Stimulated activated CD8-positive, alpha-beta memory T cell treated with anti-CD3 and anti-CD28 coated beads, Interleukin-15, amount 100 ng/mL, for 24 hours (primary cell): Measurements from ENCODE around the gene FSD1L.

Experiments
- DNase-seq: peaks from one replicate; pipeline ENCODE4 v3.0.0-alpha.2; 2020; ENCODE audit warnings: low read depth

Gene FSD1L

DNA sequence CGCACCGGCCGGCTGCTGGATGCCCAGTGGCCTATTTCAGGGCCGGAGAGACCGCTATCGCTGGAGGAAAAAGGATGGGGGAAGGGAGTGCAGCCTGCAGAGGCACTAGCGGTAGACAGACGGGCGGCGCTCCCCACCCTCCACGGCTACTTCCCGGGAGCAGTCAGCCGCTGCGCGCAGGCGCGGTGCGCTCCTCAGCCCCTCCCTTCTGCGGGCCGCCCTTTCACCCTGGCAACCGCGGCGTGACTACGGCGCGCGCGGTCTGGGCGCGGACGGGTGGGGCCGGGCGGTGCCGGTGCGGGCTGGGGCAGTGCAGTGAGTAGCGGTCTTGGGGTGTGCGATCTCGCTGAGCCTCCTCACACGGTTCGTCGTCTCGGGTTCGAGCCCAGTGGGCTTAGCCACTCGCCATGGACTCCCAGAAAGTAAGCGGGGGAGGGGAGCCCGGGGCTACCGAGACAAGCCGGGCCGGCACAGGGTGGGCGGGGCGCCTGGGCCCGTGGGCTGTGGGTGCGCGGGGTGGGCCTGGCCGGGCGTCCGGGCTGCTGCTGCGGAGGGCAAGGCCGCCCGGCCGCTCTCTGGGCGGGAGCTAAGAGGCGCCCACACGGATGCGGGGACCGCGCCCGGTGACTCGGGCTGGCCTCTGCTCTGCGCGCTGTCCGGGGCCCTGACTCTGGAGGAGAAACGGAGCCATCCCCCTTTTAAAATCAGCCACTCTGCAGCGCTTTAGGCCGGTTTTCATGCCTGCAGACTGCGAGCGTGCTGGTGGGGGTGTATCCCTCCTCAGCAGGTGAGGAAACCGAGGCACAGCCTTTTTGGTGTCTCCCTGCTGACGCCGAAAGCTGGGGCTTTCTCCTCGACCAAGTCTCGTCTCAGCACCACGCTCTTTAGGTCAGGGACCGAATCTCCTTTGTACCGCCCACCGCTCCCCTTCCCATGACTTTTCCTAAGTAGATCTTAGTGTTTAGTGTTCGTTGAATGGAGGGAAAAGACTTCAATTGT is at the start of gene FSD1L:
Gene FSD1L, plus strand, starts transcription at position 221 of the 999 bp plus-strand sequence. Its CDS starts 187 bp downstream, at position 408.
- DNase-seq = peak; percentile 61

DNA sequence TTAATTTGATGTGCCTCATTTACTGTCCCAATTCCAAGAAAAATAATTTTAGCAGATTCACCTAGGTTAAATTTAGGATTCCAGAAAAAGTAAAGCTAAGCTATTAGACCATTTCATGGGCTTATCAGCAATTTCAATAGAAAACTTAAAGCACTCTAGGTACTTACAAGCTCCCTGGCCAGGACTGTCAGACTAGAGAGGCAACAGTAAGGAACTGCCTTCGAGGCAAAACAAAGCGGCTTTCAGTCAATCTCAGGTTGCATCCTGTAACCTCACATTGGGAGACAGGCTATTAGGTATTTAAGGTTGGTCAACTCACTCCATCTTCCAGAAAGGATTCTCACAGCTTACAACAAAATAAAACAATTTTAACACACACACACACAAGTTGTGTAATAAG is 48.7 kb upstream of the FSD1L start:
- DNase-seq = no peak

GRCh38 chr9:105401651-105402050 is 46.2 kb upstream of the FSD1L start:
- no peak for DNase-seq

- no peak for DNase-seq
Observed at GRCh38 chr9:105403552-105404248, 44.1 kb upstream of the FSD1L start.

- DNase-seq = no peak
Observed at GRCh38 chr9:105405514-105406131, 42.2 kb upstream of the FSD1L start.

- no peak for DNase-seq
Observed at GRCh38 chr9:105406369-105406768, 41.5 kb upstream of the FSD1L start.

- DNase-seq = no peak
Observed at GRCh38 chr9:105413525-105413924, 34.3 kb upstream of the FSD1L start.

GRCh38 chr9:105414947-105415661 is 32.7 kb upstream of the FSD1L start:
- peak; percentile 6 for DNase-seq

DNA sequence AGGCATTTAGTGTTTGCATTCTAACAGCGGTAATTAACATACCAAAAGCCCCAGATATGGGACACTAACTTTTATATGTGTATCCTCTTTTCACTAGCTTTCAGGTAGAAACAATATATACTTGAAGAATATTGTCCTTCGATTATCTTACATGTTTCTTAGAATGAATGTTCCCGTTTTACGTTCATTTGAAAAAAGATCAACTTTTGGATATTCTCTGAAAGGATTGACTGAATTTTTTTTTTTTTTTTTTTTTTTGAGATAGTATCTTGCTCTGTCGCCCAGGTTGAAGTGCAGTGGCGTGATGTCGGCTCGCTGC is 32.2 kb upstream of the FSD1L start:
- DNase-seq = no peak

- DNase-seq = no peak
Observed at GRCh38 chr9:105416840-105417239, 31.0 kb upstream of the FSD1L start.

DNA sequence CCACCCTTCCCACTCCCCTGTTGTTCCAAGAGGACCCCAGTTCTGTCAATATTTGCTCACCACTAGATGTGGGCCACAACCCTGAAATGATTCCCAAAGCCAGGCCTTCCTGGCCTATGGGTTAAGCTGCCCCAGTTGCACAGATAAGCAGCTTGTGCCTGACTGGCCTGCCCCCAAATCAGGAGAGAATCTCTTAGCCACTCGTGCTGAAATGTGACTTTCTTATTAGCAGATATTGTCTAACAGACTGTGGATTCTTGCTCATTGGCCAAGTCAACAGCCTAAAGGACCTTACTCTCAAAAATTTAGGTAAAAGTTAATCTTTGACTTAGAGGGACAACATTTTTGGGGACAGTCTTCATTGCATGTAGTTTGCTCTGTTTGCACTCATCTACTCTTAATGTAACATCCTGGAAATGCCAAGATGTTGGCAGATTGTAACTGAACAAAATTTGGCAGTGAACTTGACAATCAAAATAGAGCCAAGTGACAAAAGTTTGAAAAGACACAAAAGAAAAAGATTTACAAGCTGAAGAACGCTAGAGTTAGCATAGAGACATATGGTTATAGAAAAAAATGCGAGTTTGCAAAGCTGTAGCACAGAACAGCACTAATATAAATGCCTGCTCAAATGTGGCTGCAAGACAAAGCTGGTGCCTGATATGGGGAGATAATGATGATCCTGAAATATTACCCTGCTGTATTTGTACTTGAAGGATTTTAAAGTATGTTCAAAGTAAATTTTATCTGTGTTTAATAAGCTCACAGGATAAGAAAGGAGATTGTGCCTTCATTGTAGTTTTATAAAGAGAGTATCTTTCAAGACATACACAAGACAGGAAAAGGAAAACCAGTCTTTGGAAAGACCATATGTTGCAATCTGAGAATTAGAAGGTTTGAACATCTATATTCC is 29.0 kb upstream of the FSD1L start:
- no peak for DNase-seq

- no peak for DNase-seq
Observed at GRCh38 chr9:105419816-105420597, 27.8 kb upstream of the FSD1L start.

DNA sequence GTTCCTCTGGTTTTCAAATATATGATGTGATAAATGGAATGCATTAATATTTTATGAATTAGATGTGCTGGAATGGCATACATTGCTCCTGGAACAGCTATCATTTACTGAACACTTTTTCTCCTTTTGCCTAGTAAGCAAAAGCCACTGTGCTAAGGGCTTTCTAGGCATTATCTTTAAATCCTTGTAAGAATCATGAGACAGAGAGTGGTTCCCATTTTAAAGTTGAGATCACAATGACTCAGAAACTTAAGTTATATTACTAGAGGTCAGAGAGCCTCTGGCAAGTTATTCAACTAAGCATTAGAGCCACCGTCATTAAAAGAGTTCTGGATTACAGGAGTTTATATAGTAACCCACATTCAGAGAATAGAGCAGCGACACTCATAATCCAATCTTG is 26.7 kb upstream of the FSD1L start:
- DNase-seq = no peak

GRCh38 chr9:105421864-105422263 is 26.0 kb upstream of the FSD1L start:
- no peak for DNase-seq

GRCh38 chr9:105425816-105426433 is 21.9 kb upstream of the FSD1L start:
- no peak for DNase-seq

- DNase-seq = no peak
Observed at GRCh38 chr9:105426657-105427056, 21.2 kb upstream of the FSD1L start.

DNA sequence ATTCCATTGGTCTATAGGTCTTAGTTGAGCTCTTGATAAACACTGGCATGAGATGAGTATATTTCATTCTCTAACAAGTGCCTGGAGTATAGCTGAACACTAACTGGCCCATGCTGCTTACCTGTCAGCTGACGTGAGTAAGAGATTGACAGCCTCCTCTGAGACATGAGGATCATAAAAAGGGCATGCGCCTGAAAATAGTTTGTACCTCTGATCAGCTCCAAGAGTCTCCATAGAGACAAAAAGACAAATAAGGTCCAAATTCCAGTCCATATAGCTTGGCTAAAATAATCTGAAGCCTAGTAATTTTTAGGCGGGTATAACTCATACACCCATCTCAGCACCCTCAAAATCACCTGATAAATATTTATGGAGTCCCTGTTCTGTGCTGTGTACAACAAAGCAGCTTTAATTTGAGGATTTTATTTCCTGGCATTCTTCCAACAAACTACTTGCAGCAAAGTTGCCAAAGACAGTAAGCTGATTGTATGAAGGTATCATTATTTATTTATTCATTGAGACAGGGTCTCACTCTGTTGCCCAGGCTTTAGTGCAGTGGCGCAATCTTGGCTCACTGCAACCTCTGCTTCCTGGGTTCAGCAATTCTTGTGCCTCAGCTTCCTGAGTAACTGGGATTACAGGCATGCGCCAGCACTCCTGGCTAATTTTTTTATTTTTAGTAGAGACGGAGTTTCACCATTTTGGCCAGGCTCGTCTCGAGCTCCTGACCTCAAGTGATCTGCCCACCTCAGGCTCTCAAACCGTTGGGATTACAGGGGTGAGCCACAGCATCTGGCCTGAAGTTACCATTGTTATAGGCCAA is 16.2 kb upstream of the FSD1L start:
- DNase-seq = no peak

GRCh38 chr9:105432247-105432842 is 15.5 kb upstream of the FSD1L start:
- no peak for DNase-seq

GRCh38 chr9:105435453-105435852 is 12.4 kb upstream of the FSD1L start:
- no peak for DNase-seq
